HG02759 (cell line): ENCODE data around the gene MRPL17.
A peak's percentile ranks its signal among the peaks of the same experiment; 100 is the strongest.
"Not testable (repeated sequence)": the region's sequence is repeated elsewhere in the genome, so short reads cannot be mapped to it uniquely, and the experiment has no call there.

Experiments used
- ATAC-seq: cut with Tn5 transposase; IDR thresholded peaks from one replicate; pipeline ENCODE4 v1.9.1; 2021; ENCODE audit warnings: mild to moderate bottlenecking, moderate library complexity; ENCODE audit not compliant: unreplicated experiment

MRPL17 gene

DNA sequence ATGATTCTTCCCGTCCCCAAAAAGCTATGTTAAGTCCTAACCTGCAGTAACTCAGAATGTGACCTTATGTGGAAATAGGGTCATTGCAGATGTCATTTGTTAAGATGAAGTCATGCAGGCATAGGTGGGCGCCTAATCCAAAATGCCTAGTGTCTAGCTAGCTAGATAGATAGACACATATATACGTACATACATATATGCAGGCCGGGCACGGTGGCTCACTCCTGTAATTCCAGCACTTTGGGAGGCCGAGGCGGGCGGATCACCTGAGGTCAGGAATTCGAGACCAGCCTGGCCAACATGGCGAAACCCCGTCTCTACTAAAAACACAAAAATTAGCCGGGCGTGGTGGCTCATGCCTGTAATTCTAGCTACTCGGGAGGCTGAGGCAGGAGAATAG lies 928 bp upstream of the MRPL17 start:
- not testable (repeated sequence) for ATAC-seq

DNA sequence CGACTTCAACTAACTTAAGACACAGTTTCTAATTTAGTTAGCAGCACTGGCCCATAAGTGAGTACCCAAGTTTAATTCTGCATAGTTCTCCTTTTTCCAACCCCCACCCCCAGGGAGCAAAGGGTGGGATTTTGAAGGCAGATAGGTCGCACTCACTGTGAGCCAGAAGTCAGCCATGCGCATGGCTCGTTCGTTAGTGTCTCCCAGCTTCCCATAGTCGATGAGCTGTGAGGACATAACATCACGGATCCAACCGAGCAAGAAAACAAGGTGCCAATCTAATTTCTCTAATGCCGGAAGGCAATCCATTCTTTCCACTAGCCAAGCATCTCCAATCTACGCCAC lies 577 bp downstream of the MRPL17 start:
- ATAC-seq: no peak

DNA sequence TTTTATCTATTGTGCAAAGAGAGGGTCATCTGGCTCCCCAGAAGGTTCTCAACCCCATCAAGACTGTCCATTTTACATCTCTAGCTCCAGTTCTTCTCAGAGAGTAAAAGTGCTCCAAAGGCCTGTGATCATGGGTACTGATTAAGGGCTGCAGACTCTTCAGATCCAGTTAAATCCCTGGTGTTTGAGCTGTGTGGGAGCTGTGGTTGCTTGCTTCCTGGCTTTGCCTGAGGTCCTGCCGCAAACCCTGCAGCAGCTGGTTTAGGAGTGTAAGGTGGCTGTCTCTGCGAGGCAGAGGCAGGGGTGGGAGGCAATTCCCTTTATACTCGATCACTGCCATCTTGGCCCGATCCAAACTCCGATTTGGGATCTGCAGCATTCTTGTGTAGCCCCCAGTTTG lies 1.2 kb downstream of the MRPL17 start:
- no peak for ATAC-seq

DNA sequence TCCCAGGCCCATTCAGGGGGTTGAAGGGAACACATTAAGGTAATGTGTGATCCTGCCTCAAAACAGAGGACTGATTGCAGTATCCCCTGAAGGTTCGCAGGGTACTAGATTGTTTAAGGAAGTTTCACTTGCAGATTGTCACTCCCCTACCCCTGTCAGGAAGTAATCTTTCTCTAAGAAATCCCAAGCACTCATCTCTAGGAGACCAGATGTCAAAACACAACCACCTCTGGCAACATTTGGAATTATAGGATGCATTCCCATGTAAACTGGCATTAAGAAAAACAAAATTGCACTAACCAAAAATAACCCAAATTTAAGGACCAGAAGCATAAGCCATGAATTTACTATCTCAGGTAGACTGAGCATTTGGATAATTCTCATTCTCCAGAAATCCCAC lies 1.6 kb downstream of the MRPL17 start:
- ATAC-seq: no peak

DNA sequence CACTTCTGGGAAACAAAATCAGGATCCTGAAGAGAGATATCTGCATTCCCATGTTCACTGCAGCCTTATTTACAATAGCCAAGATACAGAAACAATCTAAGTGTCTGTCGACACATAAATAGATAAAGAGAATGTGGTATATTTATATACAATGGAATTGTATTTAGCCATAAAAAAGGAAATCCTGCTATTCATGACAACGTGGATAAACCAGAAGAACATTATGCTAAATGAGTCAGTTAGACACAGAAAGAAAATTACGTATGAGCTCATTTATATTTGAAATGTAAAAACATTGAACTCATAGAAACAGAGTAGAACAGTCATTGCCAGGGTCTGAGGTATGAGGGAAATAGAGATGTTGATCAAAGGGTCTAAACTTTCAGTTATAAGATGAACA lies 6.1 kb downstream of the MRPL17 start:
- no peak for ATAC-seq

DNA sequence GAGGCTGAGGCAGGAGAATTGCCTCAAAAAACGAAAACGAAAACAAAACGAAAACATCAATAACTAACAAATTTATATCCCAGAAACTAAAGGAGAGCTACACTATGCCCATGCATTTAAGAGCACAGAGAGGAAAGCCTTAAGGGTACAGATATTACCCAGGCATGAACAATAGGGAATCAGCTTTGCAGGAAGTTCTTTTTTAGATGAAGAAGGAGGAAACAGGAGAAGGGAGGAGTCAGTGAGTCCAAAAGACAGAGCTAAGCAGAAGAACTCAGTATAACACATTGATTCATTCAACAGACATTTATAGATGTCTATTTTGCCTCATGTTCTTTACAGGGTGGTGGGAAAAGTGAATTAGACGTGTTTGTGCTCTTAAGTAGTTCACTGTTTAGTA lies 8.3 kb downstream of the MRPL17 start:
- no peak for ATAC-seq

DNA sequence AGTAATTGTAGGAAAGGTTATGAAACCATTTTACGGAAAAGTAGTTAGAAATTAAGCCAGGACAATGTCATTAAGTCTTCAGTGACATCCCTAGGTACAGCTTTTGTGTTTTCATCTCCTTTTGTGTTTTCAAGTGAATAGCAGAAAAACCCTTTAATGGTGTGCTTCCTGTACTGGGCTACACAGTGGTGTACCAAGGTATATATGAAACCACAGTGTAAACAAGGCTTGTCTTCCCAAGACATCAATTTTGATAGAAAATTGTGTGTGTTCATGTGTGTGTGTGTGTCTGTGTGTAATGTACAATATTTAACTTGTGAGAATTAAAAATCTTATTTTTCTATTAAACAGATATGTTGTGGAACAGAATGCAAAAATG lies 8.9 kb downstream of the MRPL17 start:
- ATAC-seq: no peak

DNA sequence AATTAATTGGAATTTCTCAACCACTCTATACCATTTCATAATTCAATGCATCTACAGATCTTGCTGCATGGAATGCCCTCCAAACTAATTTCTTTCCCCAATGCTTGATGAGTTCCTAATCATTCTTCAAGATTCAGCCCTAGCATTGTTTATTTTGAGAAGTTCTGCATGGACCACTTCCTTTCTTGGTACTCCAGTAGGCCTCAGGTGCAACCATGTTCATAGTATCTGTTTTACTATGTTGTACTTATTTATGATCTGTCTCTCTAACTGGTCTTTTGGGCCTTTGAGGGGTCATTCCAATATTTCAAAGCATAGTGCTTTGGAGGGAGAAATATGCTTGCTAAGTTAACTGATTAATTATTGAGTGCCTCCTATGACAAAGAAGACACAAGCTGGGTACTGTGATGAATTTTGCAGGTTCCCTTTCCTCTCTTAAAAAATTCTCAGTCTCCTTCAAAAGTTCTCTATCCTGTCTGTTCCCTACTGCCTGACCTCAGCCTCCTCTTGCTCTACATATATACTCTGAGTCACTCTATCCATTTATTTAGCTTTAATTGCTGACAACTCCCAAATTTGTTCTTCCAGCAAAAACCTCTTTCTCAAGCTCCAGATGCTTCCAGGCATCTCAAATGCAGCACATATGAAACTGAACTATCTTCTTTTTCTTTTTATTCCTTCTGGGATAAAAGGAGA lies 9.5 kb downstream of the MRPL17 start:
- ATAC-seq: no peak

DNA sequence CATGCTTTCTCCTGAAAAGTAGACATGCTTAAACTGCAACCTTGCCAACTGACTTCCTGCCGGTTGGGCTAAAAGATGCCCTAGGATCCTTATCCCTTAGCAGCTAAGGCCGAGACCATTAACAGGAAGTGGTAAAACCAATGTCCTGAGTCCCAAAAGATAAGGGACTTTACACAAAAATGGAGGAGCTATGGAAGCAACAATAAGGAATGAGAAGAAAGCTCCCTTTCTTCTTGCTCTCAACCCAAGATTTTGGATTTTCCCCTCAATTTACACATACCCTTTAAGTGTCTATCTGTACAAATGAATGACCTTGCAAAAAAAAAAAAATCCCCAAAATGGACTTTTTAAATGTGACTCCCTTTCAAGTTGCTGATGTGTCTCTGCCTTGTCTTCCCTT lies 11.1 kb downstream of the MRPL17 start:
- ATAC-seq: no peak

DNA sequence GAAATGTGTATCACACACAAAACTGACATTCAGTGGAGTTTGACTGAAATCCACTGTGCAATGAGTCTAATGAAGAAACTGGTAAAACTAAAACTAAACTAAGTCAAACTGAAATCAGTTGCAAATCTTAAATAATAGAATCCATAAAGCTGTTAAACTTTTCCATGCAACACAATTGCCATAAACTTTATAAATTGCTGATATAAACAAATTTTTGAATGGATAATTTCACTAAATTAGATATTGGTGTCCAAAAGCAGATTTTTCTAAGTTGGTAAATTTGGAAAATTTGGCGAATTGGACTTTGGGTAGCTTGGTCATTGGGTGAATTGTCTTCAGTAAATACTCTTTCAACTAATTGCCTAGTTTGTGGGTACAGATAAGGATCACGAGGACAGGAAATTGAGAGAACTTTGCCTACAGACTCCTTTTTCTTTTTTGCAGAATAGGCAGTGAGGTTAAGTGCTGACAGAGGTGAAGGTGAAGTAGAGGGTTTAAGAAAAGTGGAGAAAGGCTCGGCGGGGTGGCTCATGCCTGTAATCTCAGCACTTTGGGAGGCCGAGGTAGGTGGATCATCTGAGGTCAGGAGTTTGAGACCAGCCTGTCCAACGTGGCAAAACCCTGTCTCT lies 12.8 kb downstream of the MRPL17 start:
- no peak for ATAC-seq

DNA sequence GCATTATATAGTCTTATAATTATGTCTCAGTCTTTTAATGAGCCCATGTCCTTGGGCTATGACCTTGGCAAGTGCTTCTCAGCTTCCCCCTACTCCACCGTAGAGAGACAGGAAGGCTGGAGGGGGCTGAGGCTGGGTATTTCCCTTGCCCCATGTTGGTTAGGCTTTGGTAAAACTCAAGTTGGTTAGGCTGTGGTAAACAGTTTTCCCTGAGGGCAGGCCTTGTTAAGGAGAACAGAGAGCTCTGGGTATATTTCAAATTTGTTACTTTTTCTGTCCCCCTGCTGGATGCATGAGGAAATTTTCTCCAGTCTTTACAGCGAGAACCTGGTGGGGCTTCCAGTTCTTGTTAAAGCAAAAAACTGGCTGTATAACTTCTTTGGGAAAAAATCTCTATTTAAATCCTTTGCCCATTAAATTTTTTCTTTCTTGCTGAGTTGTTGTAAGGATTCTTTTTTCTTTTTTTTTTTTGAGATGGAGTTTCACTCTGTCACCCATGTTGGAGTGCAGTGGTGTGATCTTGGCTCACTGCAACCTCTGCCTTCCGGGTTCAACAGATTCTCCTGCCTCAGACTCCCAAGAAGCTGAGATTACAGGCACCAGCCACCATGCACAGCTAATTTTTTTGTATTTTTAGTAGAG lies 15.3 kb downstream of the MRPL17 start:
- ATAC-seq: peak; percentile 72

DNA sequence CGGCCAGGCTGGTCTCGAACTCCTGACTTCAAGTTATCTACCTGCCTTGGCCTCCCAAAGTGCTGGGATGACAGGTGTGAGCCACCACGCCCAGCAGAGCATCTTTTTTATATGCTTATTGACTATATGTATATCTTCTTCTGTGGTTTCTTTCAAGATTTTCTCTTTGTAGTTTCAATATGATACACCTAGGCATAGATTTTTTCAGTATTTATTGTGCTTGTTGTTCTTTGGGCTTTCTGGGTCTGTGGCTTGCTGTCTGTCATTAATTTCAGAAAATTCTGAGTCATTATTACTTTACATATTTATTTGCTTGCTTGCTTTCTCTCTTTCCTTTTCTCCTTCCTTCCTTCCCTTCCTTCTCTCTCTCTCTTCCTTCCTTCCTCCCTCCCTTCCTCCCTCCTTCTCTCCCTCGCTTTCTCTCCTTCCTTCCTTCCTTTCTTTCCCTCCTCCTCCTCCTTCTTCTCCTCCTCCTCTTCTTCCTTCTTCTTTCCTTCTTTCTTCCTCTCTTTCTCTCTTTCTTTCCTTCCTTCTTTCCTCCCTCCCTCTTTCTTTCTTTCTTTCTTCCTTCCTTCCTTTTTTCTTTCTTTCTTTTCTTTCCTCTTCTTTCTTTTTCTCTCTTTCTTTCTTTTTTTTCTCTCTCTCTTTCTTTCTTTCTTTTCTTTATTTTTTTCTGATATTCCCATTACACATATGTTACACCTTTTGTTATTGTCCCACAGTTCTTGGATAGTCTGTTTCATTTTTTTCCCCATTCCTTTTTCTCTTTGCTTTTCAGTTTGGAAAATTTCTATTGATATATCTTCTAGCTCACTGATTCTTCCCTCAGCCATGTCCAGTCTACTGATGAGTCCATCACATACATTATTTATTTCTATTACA lies 16.6 kb downstream of the MRPL17 start:
- no peak for ATAC-seq

DNA sequence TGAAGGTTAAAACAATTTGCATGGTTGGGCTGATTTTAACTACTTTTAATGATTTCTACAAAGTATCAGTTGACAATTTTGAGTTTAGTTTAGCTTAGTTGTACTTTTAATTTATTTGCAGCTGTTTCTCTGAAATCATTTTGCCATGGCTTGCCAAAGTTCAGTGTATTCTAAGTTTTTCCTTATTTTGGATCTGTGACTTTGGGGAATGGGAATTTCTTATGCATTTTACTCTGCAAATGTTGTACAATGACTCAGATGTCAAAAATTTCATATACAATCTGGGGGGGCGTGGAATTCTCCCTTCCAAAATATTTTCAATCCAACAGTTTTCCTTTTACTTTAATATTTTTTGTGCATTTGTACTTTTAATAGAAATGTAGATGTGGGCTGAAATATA lies 18.6 kb downstream of the MRPL17 start:
- no peak for ATAC-seq

DNA sequence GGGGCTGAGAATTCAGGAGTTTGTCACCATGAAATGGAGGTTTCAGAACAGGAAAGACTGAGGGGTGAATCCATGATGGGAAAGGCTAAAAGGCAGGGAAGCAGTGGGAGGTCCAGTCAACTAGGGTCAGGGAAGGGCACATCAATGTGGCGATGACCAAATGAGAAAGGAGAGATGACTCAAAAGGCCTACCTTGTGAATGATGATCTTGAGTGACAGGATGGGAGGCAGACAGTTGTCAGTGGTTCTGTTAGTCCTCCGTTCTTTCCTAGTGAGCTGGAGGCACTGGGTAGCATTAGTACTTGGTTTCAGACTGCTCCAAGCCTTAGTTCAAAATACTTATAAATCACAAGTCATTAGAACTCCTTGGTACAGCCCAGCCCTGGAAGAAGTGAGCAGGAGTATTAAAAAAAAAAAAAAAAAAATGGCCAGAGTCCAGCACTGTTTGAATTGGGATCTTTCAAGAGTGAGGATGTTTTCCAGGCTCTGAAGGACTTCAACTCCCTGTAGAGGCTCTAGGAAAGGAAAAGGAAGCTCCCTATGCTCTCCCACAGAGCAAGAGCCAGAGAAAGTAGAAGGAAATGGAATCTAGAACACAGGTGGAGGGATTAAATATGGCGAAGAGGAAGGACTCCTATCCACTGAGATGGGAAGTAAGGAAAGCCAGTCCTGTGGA lies 19.2 kb downstream of the MRPL17 start:
- ATAC-seq: no peak

DNA sequence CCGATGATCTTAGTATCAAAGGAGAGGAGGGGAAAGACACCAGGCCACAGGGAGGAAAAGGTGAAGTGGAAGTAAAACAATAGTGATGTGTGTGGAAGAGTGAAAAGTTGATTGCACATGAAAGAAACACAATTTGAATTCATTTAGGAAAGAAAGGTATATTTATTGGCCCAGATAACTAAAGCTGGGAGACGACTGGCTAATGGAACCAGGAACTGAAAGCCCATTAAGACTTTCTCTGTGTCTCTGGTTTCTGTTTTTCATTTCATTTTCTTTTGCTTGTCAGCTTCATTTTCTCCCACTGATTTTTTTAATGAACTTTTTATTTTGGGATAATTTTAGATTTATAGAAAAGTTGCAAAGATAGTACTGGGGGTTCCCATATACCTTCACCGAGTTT lies 22.4 kb downstream of the MRPL17 start:
- no peak for ATAC-seq

DNA sequence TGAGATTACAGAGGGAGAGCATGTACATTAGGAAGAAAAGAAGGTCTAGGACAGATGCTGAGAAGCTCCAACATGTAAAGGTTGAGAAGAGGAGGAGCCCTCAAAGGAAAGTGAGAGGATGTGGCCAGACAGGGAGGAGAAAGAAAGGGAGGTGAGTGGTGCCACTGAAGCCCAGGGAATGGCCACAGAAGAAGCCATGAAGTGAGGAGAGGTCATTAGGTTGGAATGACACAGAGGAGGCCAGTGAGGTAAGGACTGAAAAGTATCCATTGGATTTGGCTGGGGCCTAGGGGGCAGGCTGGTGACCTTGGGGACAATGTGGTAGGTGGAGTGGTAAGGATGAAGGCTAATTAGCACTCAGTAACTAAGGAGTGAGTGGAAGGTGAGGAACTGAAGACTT lies 24.5 kb downstream of the MRPL17 start:
- no peak for ATAC-seq

DNA sequence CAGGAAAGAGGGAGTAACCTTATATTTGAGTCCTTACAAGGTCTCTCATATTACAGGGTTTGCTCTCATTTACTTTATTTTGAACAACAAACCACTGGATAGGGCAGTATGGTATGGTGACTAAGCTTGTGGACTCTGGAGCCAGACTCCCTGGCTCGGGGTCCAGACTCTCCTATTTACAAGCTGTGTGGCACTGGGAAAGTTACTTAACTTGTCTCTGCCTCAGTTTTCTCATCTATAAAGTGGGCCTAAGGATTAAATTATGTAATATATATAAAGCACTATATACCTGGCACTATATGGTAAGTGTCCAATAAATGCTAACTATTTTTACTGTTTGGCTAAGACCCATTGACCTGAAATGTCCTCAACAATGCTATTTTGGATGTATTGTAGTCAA lies 25.8 kb downstream of the MRPL17 start:
- no peak for ATAC-seq

DNA sequence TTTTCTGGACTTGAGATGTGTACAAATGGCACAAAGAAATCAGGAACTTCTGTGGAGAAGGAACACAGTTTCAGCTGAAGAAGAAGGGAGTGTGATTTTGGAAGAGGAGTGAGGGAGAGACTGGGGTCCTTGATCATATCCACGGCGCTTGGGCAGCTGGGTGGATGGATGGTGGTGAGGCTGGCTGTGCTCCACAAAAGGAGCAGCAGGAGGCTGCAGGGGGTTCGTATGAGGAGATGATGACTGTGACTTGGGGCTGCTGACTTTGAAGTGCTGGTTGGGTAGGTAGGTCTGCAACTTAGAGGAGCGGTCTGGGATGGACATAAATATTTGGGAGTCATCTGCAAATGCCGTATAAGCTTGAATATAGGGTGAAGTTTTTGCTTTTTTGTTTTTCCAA lies 26.2 kb downstream of the MRPL17 start:
- ATAC-seq: no peak

DNA sequence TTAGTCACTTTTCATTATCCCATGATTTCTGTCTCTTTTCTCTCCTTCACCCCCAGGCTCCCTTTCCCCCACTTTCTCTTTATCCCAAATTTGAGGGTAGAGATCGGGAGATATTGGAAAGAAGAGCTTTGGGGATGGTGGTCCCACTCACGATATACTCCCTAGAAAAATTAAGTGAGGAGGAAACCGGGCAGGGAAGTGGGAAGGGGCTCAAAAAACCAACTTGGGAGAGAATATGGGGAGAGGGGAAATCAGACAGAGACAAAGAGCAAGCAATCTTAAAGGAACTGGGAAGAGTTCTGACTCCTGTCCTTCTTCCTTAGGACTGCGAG lies 26.6 kb downstream of the MRPL17 start:
- no peak for ATAC-seq

DNA sequence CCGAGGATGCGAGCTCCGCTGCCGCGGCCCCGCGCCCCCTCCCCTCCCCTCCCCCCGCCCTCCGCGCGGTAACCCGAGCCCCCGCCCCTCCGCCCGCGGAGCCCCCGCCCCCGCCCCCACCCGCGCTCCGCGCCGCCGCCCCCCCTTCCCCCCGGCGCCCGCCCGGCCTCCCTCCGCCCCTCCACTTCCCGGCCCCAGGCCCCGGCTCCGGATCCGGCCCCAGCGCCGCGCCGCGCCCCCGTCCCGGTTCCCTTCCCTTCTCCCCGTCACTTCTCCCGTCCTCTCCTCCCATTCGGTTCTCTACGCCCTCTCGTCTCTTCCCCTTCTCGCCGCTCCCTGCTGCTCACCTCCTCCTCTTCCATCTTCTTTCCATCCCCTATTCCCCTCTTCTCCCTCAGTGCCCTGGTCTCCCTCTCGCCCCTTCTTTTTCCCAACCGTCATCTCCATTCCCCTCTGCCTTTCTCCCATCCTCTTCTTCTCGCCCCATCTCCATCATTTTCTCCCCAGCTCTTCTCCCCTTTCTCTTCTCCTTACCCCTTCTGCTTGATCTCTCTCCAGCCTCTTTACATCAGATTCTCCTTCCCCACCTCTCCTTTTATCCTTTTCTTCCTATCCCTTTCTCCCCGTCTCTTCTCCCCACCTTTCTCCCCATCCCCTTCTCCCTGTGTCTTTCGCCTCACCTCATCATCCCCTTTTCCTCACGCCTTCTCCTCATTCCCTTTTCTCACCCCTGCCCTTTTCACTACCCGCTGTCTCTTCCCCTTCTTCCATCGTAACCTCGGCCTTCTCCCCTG lies 27.2 kb downstream of the MRPL17 start, which contains the start of gene DCHS1:
TSS of gene DCHS1 (minus strand) at position 20 of the 794 bp plus-strand sequence. CDS start 14,196 bp downstream, outside the sequence.
- ATAC-seq: no peak
